Panc1 (cell line): ENCODE measurements around the gene NCOA6. TPM values are rescaled to one million over a fixed set of nuclear protein-coding genes. Genes with fewer than 3 reads are reported as not detected.
A peak's percentile ranks its signal among the peaks of the same experiment; 100 is the strongest.

Experiments used
- ATAC-seq: fragments of 200-7000 bp; cut with Tn5 transposase; 2 replicates; pipeline ENCODE4 v1.9.1; 2020; ENCODE audit warnings: mild to moderate bottlenecking, moderate library complexity
- BruUV-seq: library from RNA; stranded (reverse); fragments of 400-500 nt; replicated peaks from 2 replicates; lab custom pipeline; 2021; lab: Mats Ljungman, UMichigan
- CTCF ChIA-PET: fragments of 300-600 bp; sonication (Branson Sonifier 250); formaldehyde crosslinking; loops from one replicate; lab custom pipeline; 2022; ENCODE audit warnings: antibody characterized with exemption; lab: Charles Lee
- POLR2A ChIA-PET: fragments of 300-600 bp; sonication (Branson Sonifier 250); formaldehyde crosslinking; loops from one replicate; lab custom pipeline; 2022; ENCODE audit warnings: antibody characterized with exemption; lab: Charles Lee
- DNase-seq: peaks from one replicate; pipeline ENCODE4 v3.0.0-alpha.2; 2010; ENCODE audit warnings: low read depth, low spot score
- H3K27ac ChIP-seq: 2 replicates; pipeline ENCODE4 v1.5.1; 2011; ENCODE audit warnings: mild to moderate bottlenecking, low read length, inconsistent platforms
- H3K27me3 ChIP-seq: fragments of 200-500 bp; sonication (Bioruptor generic); 2 replicates; pipeline ENCODE4 v1.6.0; 2014; ENCODE audit warnings: low read length, inconsistent platforms; ENCODE audit not compliant: control insufficient read depth, insufficient read depth
- H3K36me3 ChIP-seq: fragments of 200-500 bp; sonication (Bioruptor generic); 2 replicates; pipeline ENCODE4 v1.5.1; 2014; ENCODE audit warnings: inconsistent platforms, mild to moderate bottlenecking, low read length, moderate library complexity; ENCODE audit not compliant: control insufficient read depth, insufficient read depth
- H3K4me1 ChIP-seq: 2 replicates; pipeline ENCODE4 v1.5.1; 2011; ENCODE audit warnings: inconsistent platforms, mild to moderate bottlenecking, low read length, moderate library complexity; ENCODE audit not compliant: control insufficient read depth, insufficient read depth
- H3K4me3 ChIP-seq, 2 experiments: 2 replicates each; pipeline ENCODE4 v1.5.1; 2011 to 2012; ENCODE audit warnings: low read depth in 2 of 2, low read length in 2 of 2, mild to moderate bottlenecking in 2 of 2, inconsistent platforms in 1 of 2, moderate library complexity in 1 of 2
- H3K9me3 ChIP-seq: fragments of 200-500 bp; sonication (Bioruptor generic); 2 replicates; pipeline ENCODE4 v1.5.1; 2014; ENCODE audit warnings: low read depth, mild to moderate bottlenecking, inconsistent platforms, low read length, moderate library complexity; ENCODE audit not compliant: control insufficient read depth, insufficient read depth
- CTCF ChIP-seq: fragments of 450-650 bp; IDR thresholded peaks from 2 replicates; pipeline ENCODE4 v1.5.1; 2017; ENCODE audit warnings: mild to moderate bottlenecking
- POLR2AphosphoS5 ChIP-seq: IDR thresholded peaks from 2 replicates; pipeline ENCODE4 v1.6.1; 2012; ENCODE audit warnings: mild to moderate bottlenecking, low read depth, low read length, moderate library complexity
- REST ChIP-seq, 2 experiments: IDR thresholded peaks; 2 replicates each; pipeline ENCODE4 v1.6.1; 2011 to 2012; ENCODE audit warnings: low read depth in 2 of 2, control low read depth in 1 of 2, low read length in 1 of 2, mild to moderate bottlenecking in 1 of 2, moderate library complexity in 1 of 2; ENCODE audit not compliant: insufficient read depth in 1 of 2
- SIN3A ChIP-seq: IDR thresholded peaks from 2 replicates; pipeline ENCODE4 v1.6.1; 2012; ENCODE audit warnings: low read depth, mild to moderate bottlenecking, low read length, moderate library complexity, borderline replicate concordance; ENCODE audit not compliant: insufficient read depth
- TCF7L2 ChIP-seq: IDR thresholded peaks from 2 replicates; pipeline ENCODE4 v1.6.1; 2011; ENCODE audit warnings: mild to moderate bottlenecking, low read depth, low read length, inconsistent platforms
- in situ Hi-C: cut with HindIII; loops from 2 replicates; pipeline ENCODE4 v1.10.0; 2016; ENCODE audit warnings: low sequenced_read_pairs, low pct_unique_long_range_greater_than_20kb
- intact Hi-C: fragments of 100-400 bp; cut with micrococcal nuclease; formaldehyde crosslinking; loops from one replicate; pipeline ENCODE4 v1.10.0; 2022; ENCODE audit not compliant: unreplicated experiment
- total RNA-seq: library from RNA; stranded (reverse); gene quantifications from one replicate; pipeline ENCODE4 v1.2.1, GENCODE V29; 2021; ENCODE audit not compliant: unreplicated experiment

Gene NCOA6
- total RNA-seq, 1 experiment from 2014 or later, result 28.9 TPM

- no TSS peak for BruUV-seq
- Histone ChIP-seq H3K4me3 (no peak overlapping the region), H3K4me1 (no peaks in the 10 kb centered on the region; the same call in 1 of the 2 replicates), H3K9me3 (no peaks in the 10 kb centered on the region), H3K27me3 (no peaks in the 10 kb centered on the region), H3K27ac (no peak overlapping the region), H3K36me3 (peaks cover 28% of the 10 kb centered on the region)
- in situ Hi-C loops, result no loop called here
- ChIA-PET POLR2A (interaction anchor here (0.6 kb wide), 1 partner anchor 50 kb away, joined by 3 read pairs; the partner anchor contains the start of gene TP53INP2), CTCF (interaction anchor here (1.2 kb wide), 1 partner anchor 16 kb away, joined by 6 read pairs; no protein-coding TSS in a partner anchor)
- intact Hi-C loops, result no loop called here
- no peak for DNase-seq
- no peak for TF ChIP-seq SIN3A
- TF ChIP-seq CTCF, result no peak
- TF ChIP-seq REST (IDR thresholded peaks at IDR 0.05; ENCODE audit: insufficient read depth in 1 of 2, low read depth in 2 of 2, low read length in 1 of 2), result no peak
- no peak for TF ChIP-seq TCF7L2
- TF ChIP-seq POLR2AphosphoS5, result no peak
- peak; percentile 58; the same call in 1 of the 2 replicates for ATAC-seq
These were observed 71.6 kb downstream of the NCOA6 start for GRCh38 chr20:34753706-34754461.

GRCh38 chr20:34751453-34751852, 74.0 kb downstream of the NCOA6 start:
- H3K4me3 ChIP-seq, result no peak overlapping the region
- DNase-seq (no peak), ATAC-seq (no peak)
- in situ Hi-C loops, result no loop called here
- no TSS peak for BruUV-seq
- intact Hi-C loops, result no loop called here
- POLR2A ChIA-PET, result no interaction called here
- H3K4me1 ChIP-seq, result no peaks in the 10 kb centered on the region; the same call in 1 of the 2 replicates
- H3K9me3 ChIP-seq, result no peaks in the 10 kb centered on the region
- H3K36me3 ChIP-seq, result peaks cover 24% of the 10 kb centered on the region
- H3K27me3 ChIP-seq, result no peaks in the 10 kb centered on the region
- TF ChIP-seq POLR2AphosphoS5 (no peak), TCF7L2 (no peak), REST (IDR thresholded peaks at IDR 0.05; ENCODE audit: insufficient read depth in 1 of 2, low read depth in 2 of 2, low read length in 1 of 2) (no peak), CTCF (no peak), SIN3A (no peak)
- no peak overlapping the region for H3K27ac ChIP-seq
- CTCF ChIA-PET, result interaction anchor here (0.6 to 0.7 kb wide), 2 partner anchors 49 to 211 kb away, joined by 6 to 8 read pairs; no protein-coding TSS in a partner anchor
